ENCODE results near the gene KLRD1.

DNA sequence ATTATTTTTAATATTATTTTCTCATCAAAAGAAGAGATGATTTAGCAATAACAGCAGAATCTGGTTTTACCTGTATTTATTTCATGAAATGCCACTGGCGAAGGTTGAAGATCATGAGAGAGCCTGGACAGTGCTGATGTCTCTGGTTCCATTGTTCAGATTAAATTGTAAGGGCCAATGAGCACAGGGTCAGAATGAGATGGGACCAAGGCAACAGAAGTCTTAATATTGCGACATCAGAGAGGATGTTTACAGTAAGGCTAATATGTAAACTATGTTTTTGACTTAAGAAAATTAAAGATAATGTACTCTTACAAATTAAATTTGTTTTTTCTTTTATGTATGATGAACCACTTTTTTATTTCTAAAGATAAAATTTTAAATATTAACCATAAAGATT lies 35.2 kb upstream of the KLRD1 start:
- no peak for TF ChIP-seq RAD21 (IDR thresholded peaks at IDR 0.05)
- TF ChIP-seq, protein P1, sequence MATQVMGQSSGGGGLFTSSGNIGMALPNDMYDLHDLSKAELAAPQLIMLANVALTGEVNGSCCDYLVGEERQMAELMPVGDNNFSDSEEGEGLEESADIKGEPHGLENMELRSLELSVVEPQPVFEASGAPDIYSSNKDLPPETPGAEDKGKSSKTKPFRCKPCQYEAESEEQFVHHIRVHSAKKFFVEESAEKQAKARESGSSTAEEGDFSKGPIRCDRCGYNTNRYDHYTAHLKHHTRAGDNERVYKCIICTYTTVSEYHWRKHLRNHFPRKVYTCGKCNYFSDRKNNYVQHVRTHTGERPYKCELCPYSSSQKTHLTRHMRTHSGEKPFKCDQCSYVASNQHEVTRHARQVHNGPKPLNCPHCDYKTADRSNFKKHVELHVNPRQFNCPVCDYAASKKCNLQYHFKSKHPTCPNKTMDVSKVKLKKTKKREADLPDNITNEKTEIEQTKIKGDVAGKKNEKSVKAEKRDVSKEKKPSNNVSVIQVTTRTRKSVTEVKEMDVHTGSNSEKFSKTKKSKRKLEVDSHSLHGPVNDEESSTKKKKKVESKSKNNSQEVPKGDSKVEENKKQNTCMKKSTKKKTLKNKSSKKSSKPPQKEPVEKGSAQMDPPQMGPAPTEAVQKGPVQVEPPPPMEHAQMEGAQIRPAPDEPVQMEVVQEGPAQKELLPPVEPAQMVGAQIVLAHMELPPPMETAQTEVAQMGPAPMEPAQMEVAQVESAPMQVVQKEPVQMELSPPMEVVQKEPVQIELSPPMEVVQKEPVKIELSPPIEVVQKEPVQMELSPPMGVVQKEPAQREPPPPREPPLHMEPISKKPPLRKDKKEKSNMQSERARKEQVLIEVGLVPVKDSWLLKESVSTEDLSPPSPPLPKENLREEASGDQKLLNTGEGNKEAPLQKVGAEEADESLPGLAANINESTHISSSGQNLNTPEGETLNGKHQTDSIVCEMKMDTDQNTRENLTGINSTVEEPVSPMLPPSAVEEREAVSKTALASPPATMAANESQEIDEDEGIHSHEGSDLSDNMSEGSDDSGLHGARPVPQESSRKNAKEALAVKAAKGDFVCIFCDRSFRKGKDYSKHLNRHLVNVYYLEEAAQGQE (IDR thresholded peaks at IDR 0.05), result no peak
- TF ChIP-seq, protein P2, sequence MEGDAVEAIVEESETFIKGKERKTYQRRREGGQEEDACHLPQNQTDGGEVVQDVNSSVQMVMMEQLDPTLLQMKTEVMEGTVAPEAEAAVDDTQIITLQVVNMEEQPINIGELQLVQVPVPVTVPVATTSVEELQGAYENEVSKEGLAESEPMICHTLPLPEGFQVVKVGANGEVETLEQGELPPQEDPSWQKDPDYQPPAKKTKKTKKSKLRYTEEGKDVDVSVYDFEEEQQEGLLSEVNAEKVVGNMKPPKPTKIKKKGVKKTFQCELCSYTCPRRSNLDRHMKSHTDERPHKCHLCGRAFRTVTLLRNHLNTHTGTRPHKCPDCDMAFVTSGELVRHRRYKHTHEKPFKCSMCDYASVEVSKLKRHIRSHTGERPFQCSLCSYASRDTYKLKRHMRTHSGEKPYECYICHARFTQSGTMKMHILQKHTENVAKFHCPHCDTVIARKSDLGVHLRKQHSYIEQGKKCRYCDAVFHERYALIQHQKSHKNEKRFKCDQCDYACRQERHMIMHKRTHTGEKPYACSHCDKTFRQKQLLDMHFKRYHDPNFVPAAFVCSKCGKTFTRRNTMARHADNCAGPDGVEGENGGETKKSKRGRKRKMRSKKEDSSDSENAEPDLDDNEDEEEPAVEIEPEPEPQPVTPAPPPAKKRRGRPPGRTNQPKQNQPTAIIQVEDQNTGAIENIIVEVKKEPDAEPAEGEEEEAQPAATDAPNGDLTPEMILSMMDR (IDR thresholded peaks at IDR 0.05; ENCODE audit: low read depth, low read length, missing input control), result no peak
- TF ChIP-seq, protein P3, sequence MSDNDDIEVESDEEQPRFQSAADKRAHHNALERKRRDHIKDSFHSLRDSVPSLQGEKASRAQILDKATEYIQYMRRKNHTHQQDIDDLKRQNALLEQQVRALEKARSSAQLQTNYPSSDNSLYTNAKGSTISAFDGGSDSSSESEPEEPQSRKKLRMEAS (IDR thresholded peaks at IDR 0.05), result no peak
- no peak for TF ChIP-seq HNF4A (conservative IDR thresholded peaks at IDR 0.05)
- no peak for TF ChIP-seq HNF4G (IDR thresholded peaks at IDR 0.05)
- no peak for TF ChIP-seq RXRA (IDR thresholded peaks at IDR 0.05)
- TF ChIP-seq YY1 (IDR thresholded peaks at IDR 0.05), result no peak
- TF ChIP-seq GABPA (IDR thresholded peaks at IDR 0.05 in 1 of 2, conservative IDR thresholded peaks at IDR 0.05 in 1 of 2), result no peak
- TF ChIP-seq TAF1 (conservative IDR thresholded peaks at IDR 0.05), result no peak
- no peak for TF ChIP-seq FOXA1 (IDR thresholded peaks at IDR 0.05)
- no peak for TF ChIP-seq JUND (IDR thresholded peaks at IDR 0.05)
- TF ChIP-seq EGR1 (IDR thresholded peaks at IDR 0.05; ENCODE audit: low read depth in 2 of 2), result no peak

All from liver (tissue), 3 donors.